ENCODE results near the gene HMGCLL1.

Gene HMGCLL1

DNA sequence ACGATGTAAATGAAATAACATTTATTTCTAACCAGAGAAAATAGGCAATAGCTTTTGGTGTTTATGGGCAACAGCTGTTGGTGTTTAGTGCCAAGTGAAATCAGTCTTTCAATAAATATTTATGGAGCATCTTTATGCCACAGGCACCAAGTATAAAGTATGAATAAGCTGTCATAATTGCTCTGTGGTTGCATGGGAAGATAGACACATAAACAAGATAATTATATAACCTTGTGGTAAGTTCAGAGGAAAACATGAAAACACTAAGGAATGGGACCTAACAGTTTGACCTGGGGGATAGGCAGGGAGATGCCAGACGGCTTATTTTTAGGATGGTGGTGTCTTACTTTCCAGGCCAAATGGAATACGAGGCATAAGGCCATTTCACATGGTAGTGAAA is 140.8 kb downstream of the HMGCLL1 start:
- no peak for DNase-seq

- DNase-seq, result no peak
Observed at GRCh38 chr6:55437141-55437540, 141.9 kb downstream of the HMGCLL1 start.

DNA sequence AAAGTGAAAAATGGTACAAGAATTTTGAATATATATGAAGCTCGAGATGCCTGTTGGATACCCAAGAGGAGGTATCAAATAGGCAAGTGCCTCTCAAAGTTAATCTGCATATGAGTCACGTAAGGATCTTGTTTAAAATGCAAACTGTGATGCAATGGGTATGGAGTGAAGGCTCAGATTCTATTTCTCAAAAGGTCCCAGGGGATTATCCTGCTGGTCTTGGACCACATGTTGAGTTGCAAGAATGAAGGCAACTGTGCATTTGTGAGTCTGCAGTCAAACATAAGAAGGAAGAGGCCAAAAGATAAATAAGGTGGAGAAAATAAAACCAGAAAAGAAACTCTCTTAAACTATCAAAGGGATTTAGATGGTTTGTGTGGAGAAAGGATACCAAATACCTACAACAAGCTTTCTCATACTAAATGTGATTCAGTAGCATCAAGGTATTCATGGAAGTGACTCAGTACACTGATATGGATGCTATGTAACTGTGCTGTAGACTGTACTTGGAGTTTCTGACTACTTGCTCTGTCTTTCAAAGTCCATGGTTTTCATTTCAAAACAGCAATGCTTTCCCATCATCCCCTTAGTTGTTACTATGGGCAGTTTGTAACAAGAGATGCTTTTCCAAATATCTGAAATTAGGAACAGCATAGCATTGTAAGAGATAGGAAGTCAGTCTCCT is 145.4 kb downstream of the HMGCLL1 start:
- no peak for DNase-seq

DNA sequence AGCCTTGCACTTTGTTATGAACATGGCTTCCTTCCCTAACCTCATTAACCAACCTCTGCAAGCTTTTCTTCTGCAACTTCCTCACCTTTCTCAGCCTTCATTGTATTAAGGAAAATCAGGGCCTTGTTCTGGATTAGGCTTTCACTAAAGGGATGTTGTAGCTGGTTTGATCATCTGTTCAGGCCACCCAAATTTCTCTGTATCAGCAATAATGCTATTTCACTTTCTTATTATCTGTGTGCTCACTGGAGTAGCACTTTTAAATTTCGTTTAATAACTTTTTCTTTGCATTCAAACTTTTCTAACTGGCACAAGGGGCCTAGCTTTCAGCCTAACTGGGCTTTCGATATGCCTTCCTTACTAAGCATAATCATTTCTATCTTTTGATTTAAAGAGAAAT is 155.1 kb downstream of the HMGCLL1 start:
- DNase-seq, result no peak

DNA sequence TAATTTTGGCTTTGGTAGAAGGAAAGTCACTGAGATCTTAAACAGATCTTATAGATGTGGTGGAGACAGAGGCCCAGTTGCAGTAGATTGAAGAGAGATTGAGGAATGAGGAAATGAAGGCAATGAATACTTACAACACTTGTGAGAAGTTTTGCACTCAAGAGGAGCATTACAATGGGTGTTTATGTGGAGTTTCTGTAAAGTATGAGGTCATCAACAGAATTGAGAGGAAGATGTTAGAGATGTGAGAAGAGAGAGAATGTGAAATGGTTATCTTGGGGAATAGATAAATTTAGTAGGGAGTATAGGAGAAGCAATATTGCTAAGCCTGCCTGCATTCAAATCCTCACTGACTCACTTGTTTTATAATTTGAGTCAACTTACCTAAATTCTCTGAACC is 168.3 kb downstream of the HMGCLL1 start:
- no peak for DNase-seq

DNA sequence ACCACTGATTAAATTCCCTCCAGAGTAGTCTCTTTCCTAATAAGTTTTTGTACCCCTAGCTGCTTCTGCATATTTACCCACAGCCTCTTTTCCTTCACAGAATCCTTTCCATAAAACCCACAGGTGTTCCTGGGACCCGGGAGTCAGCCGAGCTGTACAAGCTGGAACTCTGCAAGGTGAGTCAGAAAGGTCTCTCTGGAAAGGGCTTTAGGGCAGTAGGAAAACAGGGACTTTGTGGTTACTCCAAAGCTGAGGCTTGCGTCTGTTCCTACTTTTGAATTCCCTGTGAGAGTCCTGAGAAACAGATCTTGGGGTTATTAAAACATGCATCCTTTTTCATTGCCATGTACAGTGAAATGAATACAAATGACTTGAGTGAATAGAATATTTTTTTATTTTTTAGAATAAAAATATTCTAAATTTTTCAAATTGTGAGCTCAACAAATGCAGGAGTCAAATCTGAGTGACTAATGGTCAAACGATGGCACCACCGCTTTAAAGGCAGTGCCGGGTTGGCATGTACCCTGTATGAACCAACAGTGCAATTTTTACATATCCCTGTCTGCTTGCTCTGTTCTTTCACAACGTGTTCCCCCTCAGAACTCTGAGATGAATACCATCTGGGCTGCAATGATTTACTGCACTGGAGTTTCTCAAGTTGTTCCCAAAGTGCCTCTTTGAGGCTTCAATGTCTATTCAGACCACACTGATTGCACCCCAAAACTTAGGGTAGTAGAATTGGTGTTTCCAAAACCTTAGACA is 173.3 kb downstream of the HMGCLL1 start:
- no peak for DNase-seq

GRCh38 chr6:55399351-55399750 is 179.6 kb downstream of the HMGCLL1 start:
- no peak for DNase-seq

DNA sequence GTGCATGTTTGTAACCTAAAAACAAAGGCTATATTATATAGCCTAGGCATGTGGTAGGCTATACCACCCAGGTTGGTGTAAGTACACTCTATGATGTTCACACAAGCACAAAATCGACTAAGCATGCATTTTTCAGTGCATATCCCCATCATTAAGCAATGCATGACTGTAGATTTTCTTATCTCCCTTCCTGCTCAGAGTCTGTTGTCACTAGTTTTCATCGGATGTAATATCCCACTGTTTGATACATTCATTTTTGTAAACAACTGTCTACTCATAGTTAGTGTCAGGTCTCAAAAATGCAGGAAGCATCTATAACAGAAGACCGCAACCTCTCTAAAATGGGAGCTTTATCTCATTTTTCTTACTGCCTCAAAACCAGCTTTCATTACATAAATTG is 181.0 kb downstream of the HMGCLL1 start:
- DNase-seq, result no peak

DNA sequence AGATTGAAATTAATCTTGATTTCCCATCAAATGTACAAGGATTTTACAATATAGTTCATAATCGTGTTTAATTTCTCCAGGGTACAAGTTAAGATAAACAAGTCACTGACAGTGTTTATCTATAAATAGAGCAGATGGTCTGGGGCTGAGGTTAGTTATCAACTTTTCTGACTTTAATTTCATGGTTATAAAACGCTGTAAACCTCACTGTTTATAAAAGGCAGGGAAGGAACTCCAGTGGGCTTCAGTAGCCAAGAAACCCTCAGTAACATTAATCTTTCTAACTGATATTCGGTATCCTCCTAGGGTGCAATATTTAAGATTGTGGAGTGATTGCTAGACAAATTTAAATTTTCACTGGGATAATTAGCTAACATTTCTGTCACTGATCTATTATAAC is 183.1 kb downstream of the HMGCLL1 start:
- no peak for DNase-seq

GRCh38 chr6:55388211-55388610 is 190.8 kb downstream of the HMGCLL1 start:
- DNase-seq, result no peak
